ENCODE data around the gene GUCY1B1. TPM values are rescaled to one million over a fixed set of nuclear protein-coding genes. Genes with fewer than 3 reads are reported as not detected.

The GUCY1B1 gene
- total RNA-seq, 4 donors from 2014 or later = 24.8 to 37.4 (median 30.9) TPM

- H3K27me3 ChIP-seq = no peaks in the 10 kb centered on the region
- no peak for TF ChIP-seq CTCF (IDR thresholded peaks at IDR 0.05)
- TF ChIP-seq POLR2A (IDR thresholded peaks at IDR 0.05) = no peak
- H3K4me3 ChIP-seq = no peak overlapping the region
- no peaks in the 10 kb centered on the region for H3K9me3 ChIP-seq
- intact Hi-C loops (cut with DNase I; ENCODE audit: low total_unique reads) = no loop called here
- no peaks in the 10 kb centered on the region for H3K4me1 ChIP-seq
- no peak for DNase-seq
- no peaks in the 10 kb centered on the region for H3K36me3 ChIP-seq
- no peak overlapping the region for H3K27ac ChIP-seq
Measured at GRCh38 chr4:155802190-155802959, 43.6 kb downstream of the GUCY1B1 start.

GRCh38 chr4:155805016-155805415, 46.2 kb downstream of the GUCY1B1 start:
- no peaks in the 10 kb centered on the region for H3K27me3 ChIP-seq
- no peak for TF ChIP-seq CTCF (IDR thresholded peaks at IDR 0.05)
- no peak for TF ChIP-seq POLR2A (IDR thresholded peaks at IDR 0.05)
- intact Hi-C loops (cut with DNase I; ENCODE audit: low total_unique reads) = no loop called here
- DNase-seq = no peak
- no peak overlapping the region for H3K27ac ChIP-seq
- H3K4me3 ChIP-seq = no peak overlapping the region
- no peaks in the 10 kb centered on the region for H3K4me1 ChIP-seq
- H3K9me3 ChIP-seq = no peaks in the 10 kb centered on the region
- H3K36me3 ChIP-seq = no peaks in the 10 kb centered on the region

GRCh38 chr4:155807021-155807420, 48.2 kb downstream of the GUCY1B1 start:
- no peak overlapping the region for H3K4me3 ChIP-seq
- no peak overlapping the region for H3K27ac ChIP-seq
- DNase-seq = no peak
- no peaks in the 10 kb centered on the region for H3K4me1 ChIP-seq
- H3K27me3 ChIP-seq = no peaks in the 10 kb centered on the region
- TF ChIP-seq POLR2A (IDR thresholded peaks at IDR 0.05) = no peak
- TF ChIP-seq CTCF (IDR thresholded peaks at IDR 0.05) = no peak
- H3K9me3 ChIP-seq = no peaks in the 10 kb centered on the region
- intact Hi-C loops (cut with DNase I; ENCODE audit: low total_unique reads) = no loop called here
- H3K36me3 ChIP-seq = no peaks in the 10 kb centered on the region

GRCh38 chr4:155809835-155810234, 51.0 kb downstream of the GUCY1B1 start:
- no peak overlapping the region for H3K27ac ChIP-seq

More at GRCh38 chr4:155809835-155810234, 51.0 kb downstream of the GUCY1B1 start:
- Histone ChIP-seq H3K36me3 (no peaks in the 10 kb centered on the region), H3K4me3 (no peak overlapping the region), H3K27me3 (no peaks in the 10 kb centered on the region), H3K4me1 (no peaks in the 10 kb centered on the region), H3K9me3 (no peaks in the 10 kb centered on the region)
- no peak for DNase-seq
- TF ChIP-seq POLR2A (IDR thresholded peaks at IDR 0.05) = no peak
- peak; percentile 54 to 71 (median 54) for TF ChIP-seq CTCF (IDR thresholded peaks at IDR 0.05)
- intact Hi-C loops (cut with DNase I; ENCODE audit: low total_unique reads) = no loop called here

Measured in uterus (tissue), 4 donors.